PC-3 (cell line): Measurements from ENCODE around the gene SEPTIN10. TPM values are rescaled to one million over a fixed set of nuclear protein-coding genes. Genes with fewer than 3 reads are reported as not detected.
"Not testable (repeated sequence)": the region's sequence is repeated elsewhere in the genome, so short reads cannot be mapped to it uniquely, and the experiment has no call there.

Source experiments
- ATAC-seq: fragments of 200-7000 bp; cut with Tn5 transposase; 2 replicates; pipeline ENCODE4 v1.9.1; 2020; ENCODE audit warnings: mild to moderate bottlenecking, moderate library complexity
- BruUV-seq: library from RNA; stranded (reverse); fragments of 400-500 nt; replicated peaks from 2 replicates; lab custom pipeline; 2021; lab: Mats Ljungman, UMichigan
- CTCF ChIA-PET: fragments of 300-600 bp; sonication (Branson Sonifier 250); formaldehyde crosslinking; loops from one replicate; lab custom pipeline; 2022; ENCODE audit warnings: antibody characterized with exemption; lab: Charles Lee
- POLR2A ChIA-PET: fragments of 300-600 bp; sonication (Branson Sonifier 250); formaldehyde crosslinking; loops from one replicate; lab custom pipeline; 2022; ENCODE audit warnings: antibody characterized with exemption; ENCODE audit not compliant: unreplicated experiment; lab: Charles Lee
- DNase-seq: peaks from one replicate; pipeline ENCODE4 v3.0.0-alpha.2; 2015
- H2AFZ ChIP-seq: fragments of 300-600 bp; sonication (generic); 2 replicates; pipeline ENCODE4 v1.6.0; 2016; ENCODE audit warnings: antibody characterized with exemption, low read length
- H3F3A ChIP-seq: fragments of 300-600 bp; sonication (generic); one replicate; pipeline ENCODE4 v1.6.0; 2017; ENCODE audit warnings: antibody characterized with exemption, low read length, control low read depth, mild to moderate bottlenecking; ENCODE audit not compliant: unreplicated experiment
- H3K27ac ChIP-seq: fragments of 300-600 bp; sonication (generic); 2 replicates; pipeline ENCODE4 v1.5.1; 2016; ENCODE audit warnings: mild to moderate bottlenecking, low read length
- H3K27me3 ChIP-seq: fragments of 300-600 bp; sonication (generic); 2 replicates; pipeline ENCODE4 v1.6.1; 2016; ENCODE audit warnings: low read length, mixed read lengths
- H3K36me3 ChIP-seq: fragments of 300-600 bp; sonication (generic); 2 replicates; pipeline ENCODE4 v1.6.1; 2016; ENCODE audit warnings: low read depth, mixed run types, low read length, mixed read lengths
- H3K4me1 ChIP-seq: fragments of 300-600 bp; sonication (generic); 2 replicates; pipeline ENCODE4 v1.5.1; 2016; ENCODE audit warnings: low read length; ENCODE audit not compliant: insufficient read depth
- H3K4me2 ChIP-seq: fragments of 300-600 bp; sonication (generic); 2 replicates; pipeline ENCODE4 v1.6.0; 2016; ENCODE audit warnings: low read length
- H3K4me3 ChIP-seq: fragments of 300-600 bp; sonication (generic); 2 replicates; pipeline ENCODE4 v1.5.1; 2016; ENCODE audit warnings: mild to moderate bottlenecking, low read length, mixed read lengths
- H3K79me2 ChIP-seq: fragments of 300-600 bp; sonication (generic); 2 replicates; pipeline ENCODE4 v1.6.1; 2017; ENCODE audit warnings: low read length, mixed read lengths
- H3K9ac ChIP-seq: fragments of 300-600 bp; sonication (generic); 2 replicates; pipeline ENCODE4 v1.6.0; 2016; ENCODE audit warnings: mild to moderate bottlenecking, low read length
- H3K9me2 ChIP-seq: fragments of 300-600 bp; sonication (generic); replicated peaks from 2 replicates; pipeline ENCODE4 v1.6.1; 2016; ENCODE audit warnings: mixed run types, low read length, mixed read lengths
- H3K9me3 ChIP-seq: fragments of 300-600 bp; sonication (generic); 2 replicates; pipeline ENCODE4 v1.6.1; 2016; ENCODE audit warnings: low read length, mixed read lengths
- H4K20me1 ChIP-seq: fragments of 300-600 bp; sonication (generic); 2 replicates; pipeline ENCODE4 v1.6.1; 2016; ENCODE audit warnings: low read length, mixed read lengths
- CTCF ChIP-seq: fragments of 300-600 bp; sonication (generic); conservative IDR thresholded peaks from 2 replicates; pipeline ENCODE4 v1.5.1; 2017; ENCODE audit warnings: antibody characterized with exemption, low read depth, mild to moderate bottlenecking, low read length
- EZH2 ChIP-seq: fragments of 300-600 bp; sonication (generic); IDR thresholded peaks from one replicate; pipeline ENCODE4 v1.6.1; 2017; ENCODE audit warnings: antibody characterized with exemption, mild to moderate bottlenecking, low read length; ENCODE audit not compliant: unreplicated experiment
- EZH2phosphoT487 ChIP-seq: fragments of 300-600 bp; sonication (generic); IDR thresholded peaks from 2 replicates; pipeline ENCODE4 v1.6.1; 2018; ENCODE audit warnings: mild to moderate bottlenecking, antibody characterized with exemption, low read length, borderline replicate concordance
- intact Hi-C: fragments of 100-400 bp; cut with micrococcal nuclease; formaldehyde crosslinking; loops from 2 replicates; pipeline ENCODE4 v1.9.0; 2023
- total RNA-seq: library from RNA; depleted of rRNA; stranded (reverse); fragments of >200 nt; gene quantifications from 2 replicates; pipeline ENCODE4 v1.2.3, GENCODE V29; 2014

The SEPTIN10 gene
- total RNA-seq, 1 experiment from 2014 or later: 36.1 TPM

DNA sequence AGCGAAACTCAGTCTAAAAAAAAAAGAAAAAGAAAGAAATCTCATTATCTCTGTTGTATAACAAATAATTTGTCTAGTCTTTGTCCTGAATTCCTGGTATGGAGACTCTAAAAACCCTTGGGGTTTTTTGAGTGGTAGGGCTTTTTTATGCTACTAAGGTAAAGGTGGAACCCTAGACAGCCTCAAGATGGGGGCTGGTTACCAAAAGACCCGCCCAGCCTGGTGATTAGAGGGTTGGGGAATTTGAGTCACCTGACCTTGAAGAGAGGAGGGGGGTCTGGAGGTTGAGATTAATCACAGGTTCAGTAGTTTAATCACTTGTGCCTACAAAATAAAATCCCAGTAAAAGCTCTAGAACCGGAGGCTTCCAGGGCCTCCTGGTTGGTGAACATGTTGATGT is 18.0 kb upstream of the SEPTIN10 start:
- intact Hi-C loops: no loop called here
- Histone ChIP-seq H3K9ac (no peak overlapping the region), H3K4me1 (peaks cover 7% of the 10 kb centered on the region; the same call in 1 of the 2 replicates), H3K9me2 (no peaks in the 10 kb centered on the region), H3K4me2 (no peak overlapping the region), H3K79me2 (no peaks in the 10 kb centered on the region), H3K4me3 (no peak overlapping the region), H2AFZ (no peak overlapping the region), H4K20me1 (no peaks in the 10 kb centered on the region), H3K27me3 (no peaks in the 10 kb centered on the region), H3K9me3 (no peaks in the 10 kb centered on the region), H3F3A (no peaks in the 10 kb centered on the region), H3K36me3 (no peaks in the 10 kb centered on the region), H3K27ac (no peak overlapping the region)
- BruUV-seq: no TSS peak
- CTCF ChIA-PET: no interaction called here
- DNase-seq: no peak
- no peak for TF ChIP-seq CTCF
- TF ChIP-seq EZH2: no peak
- no peak for ATAC-seq
- POLR2A ChIA-PET: no interaction called here

DNA sequence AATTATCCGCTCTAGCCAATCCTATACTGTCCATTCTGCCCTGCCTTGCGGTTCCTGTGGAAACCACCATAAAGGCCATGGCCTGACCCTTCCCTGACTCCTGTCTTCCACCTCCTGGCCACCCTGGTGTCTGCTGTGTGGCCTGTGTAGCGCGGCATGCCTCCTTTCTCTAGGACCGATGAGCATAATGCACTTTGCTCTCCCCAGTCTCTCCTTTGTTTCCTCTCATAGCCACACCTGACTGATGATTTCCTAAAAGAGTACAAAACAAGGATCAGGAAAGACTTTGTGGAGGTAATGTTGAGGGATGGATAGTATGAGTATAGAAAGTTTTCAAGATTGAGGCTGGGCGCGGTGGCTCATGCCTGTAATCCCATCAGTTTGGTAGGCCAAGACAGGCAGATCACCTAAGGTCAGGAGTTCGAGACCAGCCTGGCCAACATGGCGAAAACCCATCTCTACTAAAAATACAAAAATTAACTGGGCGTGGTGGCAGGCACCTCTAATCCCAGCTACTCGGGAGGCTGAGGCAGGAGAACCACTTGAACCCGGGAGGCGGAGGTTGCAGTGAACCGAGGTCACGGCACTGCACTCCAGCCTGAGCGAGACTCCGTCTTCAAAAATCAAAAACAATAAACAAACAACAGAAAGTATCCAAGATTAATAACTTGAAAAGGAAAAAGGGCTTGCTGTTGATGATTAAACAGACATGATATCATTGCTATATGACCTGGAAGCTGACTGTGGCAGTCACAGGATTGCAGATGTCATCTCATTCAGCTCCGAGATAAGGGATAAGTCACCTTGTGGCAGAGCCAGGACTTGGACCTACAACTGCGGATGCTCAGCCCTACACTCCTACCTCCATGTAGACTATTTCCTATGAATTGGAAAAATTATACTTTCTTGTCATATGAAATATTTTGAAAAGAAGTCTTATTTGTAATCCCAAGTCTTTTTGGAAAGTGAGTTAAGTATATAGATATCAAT is 17.0 kb upstream of the SEPTIN10 start:
- Histone ChIP-seq H3K79me2 (no peaks in the 10 kb centered on the region), H3K27ac (no peak overlapping the region), H3K9me3 (no peaks in the 10 kb centered on the region), H2AFZ (no peak overlapping the region), H3K9ac (no peak overlapping the region), H3K4me2 (no peak overlapping the region), H3F3A (no peaks in the 10 kb centered on the region), H4K20me1 (no peaks in the 10 kb centered on the region), H3K4me1 (peaks cover 7% of the 10 kb centered on the region; the same call in 1 of the 2 replicates), H3K9me2 (no peaks in the 10 kb centered on the region), H3K36me3 (no peaks in the 10 kb centered on the region), H3K4me3 (no peak overlapping the region), H3K27me3 (no peaks in the 10 kb centered on the region)
- ChIA-PET POLR2A (no interaction called here), CTCF (no interaction called here)
- ATAC-seq (no peak), DNase-seq (no peak)
- TF ChIP-seq EZH2phosphoT487 (no peak), EZH2 (no peak), CTCF (no peak)
- intact Hi-C loops: no loop called here
- no TSS peak for BruUV-seq

- no TSS peak for BruUV-seq
- DNase-seq: no peak
- CTCF ChIA-PET: no interaction called here
- Histone ChIP-seq H3K9me3 (no peaks in the 10 kb centered on the region), H3K79me2 (no peaks in the 10 kb centered on the region), H3K9me2 (no peaks in the 10 kb centered on the region), H3K4me2 (no peak overlapping the region), H2AFZ (no peak overlapping the region), H3K4me1 (peaks cover 7% of the 10 kb centered on the region; the same call in 1 of the 2 replicates), H3K36me3 (no peaks in the 10 kb centered on the region), H3K27ac (no peak overlapping the region), H4K20me1 (no peaks in the 10 kb centered on the region), H3K27me3 (no peaks in the 10 kb centered on the region), H3K9ac (no peak overlapping the region), H3K4me3 (no peak overlapping the region), H3F3A (no peaks in the 10 kb centered on the region)
- no peak for ATAC-seq
- intact Hi-C loops: no loop called here
- no peak for TF ChIP-seq EZH2
- TF ChIP-seq EZH2phosphoT487: no peak
- no peak for TF ChIP-seq CTCF
- POLR2A ChIA-PET: no interaction called here
These were observed 16.1 kb upstream of the SEPTIN10 start for GRCh38 chr2:109629867-109630266.

DNA sequence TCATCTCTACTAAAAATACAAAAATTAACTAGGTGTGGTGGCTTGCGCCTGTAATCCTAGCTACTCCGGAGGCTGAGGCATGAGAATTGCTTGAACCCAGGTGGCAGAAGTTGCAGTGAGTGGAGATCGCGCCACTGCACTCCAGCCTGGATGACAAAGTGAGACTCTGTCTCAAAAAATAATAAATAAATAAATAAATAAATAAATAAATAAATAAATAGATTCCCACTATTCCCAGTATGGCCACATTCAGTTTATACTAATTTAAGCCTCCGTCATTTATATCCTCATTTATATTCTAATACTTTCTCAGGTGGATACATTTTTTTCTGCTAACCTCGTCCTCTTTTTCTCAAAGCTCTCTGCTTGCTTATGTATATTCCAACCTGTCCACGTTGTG is 14.6 kb upstream of the SEPTIN10 start:
- H3K27ac ChIP-seq, H3K4me3 ChIP-seq, CTCF ChIA-PET, H3K4me2 ChIP-seq, H4K20me1 ChIP-seq, H3K9me3 ChIP-seq, BruUV-seq, H3K36me3 ChIP-seq, H3K4me1 ChIP-seq, H3K9me2 ChIP-seq, H2AFZ ChIP-seq, H3K27me3 ChIP-seq, H3K9ac ChIP-seq, DNase-seq, intact Hi-C loops, H3K79me2 ChIP-seq, H3F3A ChIP-seq, POLR2A ChIA-PET, ATAC-seq: not testable (repeated sequence)
